CD4-positive, alpha-beta T cell treated with Interleukin-4 for 4 hours (primary cell): ENCODE data around the gene NPR3.

Experiments used
- DNase-seq: peaks from one replicate; pipeline ENCODE4 v3.0.0-alpha.2; 2020

The NPR3 gene, protein sequence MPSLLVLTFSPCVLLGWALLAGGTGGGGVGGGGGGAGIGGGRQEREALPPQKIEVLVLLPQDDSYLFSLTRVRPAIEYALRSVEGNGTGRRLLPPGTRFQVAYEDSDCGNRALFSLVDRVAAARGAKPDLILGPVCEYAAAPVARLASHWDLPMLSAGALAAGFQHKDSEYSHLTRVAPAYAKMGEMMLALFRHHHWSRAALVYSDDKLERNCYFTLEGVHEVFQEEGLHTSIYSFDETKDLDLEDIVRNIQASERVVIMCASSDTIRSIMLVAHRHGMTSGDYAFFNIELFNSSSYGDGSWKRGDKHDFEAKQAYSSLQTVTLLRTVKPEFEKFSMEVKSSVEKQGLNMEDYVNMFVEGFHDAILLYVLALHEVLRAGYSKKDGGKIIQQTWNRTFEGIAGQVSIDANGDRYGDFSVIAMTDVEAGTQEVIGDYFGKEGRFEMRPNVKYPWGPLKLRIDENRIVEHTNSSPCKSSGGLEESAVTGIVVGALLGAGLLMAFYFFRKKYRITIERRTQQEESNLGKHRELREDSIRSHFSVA

DNA sequence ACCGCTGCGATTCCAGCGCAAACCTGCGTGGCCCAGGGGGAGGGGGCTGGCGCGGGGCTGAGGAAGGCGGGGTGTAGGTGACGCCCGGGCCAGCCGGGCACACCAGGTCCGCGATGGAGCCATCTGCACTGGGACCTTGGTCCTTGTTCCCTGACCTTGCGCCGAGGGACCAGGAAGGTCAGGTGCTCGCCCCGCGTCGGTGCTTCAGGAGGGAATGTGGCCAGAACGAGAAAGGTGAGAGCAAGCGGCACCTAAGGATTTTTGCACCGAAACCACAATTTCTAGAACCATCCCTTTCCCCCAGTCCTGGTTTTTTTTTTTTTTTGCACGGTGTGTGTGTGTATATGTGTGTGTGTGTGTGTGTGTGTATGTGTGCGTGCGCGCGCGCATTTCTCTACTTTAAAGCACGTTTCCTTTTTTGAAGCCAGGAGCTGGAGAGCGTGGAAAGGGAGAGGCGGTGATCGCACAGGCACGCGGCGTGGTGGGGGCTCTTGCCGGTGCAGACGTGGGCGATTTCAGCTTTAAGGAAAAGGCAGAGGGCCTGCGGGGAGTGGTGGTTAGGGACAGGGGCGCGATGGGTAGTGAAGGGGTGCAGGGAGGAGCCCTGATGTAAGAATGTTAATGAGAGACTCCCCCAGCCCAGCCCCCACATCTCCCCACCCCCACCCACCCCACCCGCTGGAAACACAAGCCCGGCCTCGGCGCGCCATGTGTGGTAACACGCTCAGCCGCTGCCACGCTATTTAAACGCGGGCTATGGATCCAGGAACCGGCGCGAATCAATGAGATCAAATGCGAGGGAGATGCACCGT, at the start of gene NPR3:
Gene NPR3 (plus strand): TSS at position 772 of the 812 bp plus-strand sequence. CDS start 456 bp downstream, outside the sequence.
- no peak for DNase-seq

DNA sequence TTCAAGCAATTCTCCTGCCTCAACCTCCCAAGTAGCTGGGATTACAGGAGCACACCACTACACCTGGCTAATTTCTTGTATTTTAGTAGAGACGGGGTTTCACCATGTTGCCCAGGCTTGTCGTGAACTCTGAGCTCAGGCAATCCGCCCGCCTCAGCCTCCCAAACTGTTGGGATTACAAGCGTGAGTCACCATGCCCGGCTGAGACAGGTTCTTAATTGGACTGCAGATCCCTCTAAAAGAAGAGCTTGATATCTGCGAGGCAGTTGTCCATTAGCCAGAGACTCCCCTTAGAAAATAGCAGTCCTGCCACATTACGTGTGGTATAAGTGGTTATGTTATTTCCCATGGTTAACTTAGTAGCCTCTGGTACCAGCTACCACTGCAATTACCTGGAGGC, 46.6 kb upstream of the NPR3 start:
- no peak for DNase-seq

DNA sequence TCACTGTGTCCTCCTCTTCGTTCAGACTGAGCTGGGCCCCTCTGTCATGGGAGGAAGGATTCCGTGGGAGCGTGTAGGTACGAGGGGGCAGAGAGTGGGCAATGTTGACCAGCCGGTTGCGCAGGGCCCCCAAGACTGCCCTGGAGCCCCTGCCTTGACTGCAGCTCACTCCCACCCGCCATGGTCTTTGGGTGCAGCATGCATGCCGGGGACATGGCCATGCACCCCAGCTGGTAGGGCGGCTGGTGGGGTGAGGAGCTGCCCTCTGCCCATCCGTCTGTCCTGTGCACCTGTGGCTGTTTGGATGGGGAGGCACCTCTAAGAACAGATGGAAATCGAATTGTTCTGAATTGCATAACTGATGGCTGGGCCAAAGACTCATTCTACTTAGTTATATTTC, 42.6 kb upstream of the NPR3 start:
- DNase-seq = no peak

DNA sequence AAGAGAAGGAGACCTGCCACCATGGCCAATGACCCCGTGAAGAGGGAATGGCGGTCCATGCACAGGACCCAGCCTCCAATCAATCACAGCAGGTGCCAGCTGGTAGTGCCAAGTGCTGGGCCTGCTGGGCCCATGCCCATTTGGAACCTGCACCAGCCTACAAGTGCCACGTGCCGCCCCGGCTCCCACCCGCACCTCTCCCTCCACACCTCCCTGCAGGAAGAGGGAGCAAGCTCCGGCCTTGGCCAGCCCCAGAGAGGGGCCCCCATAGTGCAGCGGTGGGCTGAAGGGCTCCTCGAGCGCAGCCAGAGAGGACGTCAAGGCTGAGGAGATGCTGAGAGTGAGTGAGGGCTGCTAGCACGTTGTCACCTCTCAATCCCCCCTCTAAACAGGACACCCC, 37.8 kb upstream of the NPR3 start:
- no peak for DNase-seq

DNA sequence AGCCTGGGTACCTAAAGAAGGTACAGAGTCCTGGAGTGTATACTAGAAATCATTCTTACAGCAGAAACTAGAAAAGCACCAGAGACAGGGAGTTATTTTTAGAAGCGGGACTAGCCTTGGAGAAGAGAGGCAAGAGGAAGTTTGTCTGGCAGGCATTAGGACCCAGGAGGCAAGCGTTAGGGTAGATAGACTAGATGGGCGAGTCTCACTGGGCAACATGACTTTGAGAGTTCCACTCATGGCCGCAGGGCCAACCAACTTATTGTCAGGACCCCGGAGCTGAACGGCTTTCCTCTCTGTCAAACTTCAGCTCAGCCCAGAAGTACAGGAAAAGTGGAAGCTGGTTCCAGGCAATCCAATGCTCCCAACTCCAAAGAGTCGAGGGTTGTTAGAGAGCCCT, 34.1 kb upstream of the NPR3 start:
- no peak for DNase-seq

DNA sequence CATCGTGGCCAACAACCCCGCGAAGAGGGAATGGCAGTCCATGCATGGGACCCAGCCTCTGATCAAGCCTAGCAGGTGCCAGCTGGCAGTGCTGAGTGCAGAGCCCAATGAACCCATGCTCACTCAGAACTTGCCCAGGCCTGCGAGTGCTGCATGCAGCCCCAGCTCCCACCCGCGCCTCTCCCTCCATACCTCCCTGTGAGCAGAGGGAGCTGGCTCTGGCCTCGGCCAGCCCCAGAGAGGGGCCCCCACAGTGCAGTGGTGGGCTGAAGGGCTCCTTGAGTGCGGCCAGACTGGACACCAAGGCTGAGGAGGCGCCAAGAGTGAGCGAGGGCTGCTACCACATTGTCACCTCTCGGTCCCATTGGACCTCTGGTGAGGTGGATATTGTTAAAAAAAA, 32.6 kb upstream of the NPR3 start:
- no peak for DNase-seq

DNA sequence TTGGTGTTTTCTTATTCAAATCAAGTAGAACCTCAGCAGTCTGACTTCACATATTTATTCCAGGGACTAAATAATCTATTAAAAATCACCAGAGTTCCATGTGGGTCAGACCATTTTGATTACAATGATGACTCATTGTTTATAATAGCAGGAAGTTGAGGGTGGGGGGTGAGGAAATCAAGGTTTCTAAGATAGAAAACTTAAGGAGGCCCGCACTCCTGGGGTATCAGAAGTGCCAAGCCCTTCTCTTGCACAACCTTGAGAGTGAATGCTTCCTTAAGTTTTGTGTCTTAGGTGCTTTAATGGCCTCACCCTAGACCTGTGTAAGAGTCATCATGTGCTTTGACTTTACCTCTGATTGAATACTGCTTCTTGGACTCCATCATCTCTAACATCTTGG, 31.9 kb upstream of the NPR3 start:
- DNase-seq = no peak

DNA sequence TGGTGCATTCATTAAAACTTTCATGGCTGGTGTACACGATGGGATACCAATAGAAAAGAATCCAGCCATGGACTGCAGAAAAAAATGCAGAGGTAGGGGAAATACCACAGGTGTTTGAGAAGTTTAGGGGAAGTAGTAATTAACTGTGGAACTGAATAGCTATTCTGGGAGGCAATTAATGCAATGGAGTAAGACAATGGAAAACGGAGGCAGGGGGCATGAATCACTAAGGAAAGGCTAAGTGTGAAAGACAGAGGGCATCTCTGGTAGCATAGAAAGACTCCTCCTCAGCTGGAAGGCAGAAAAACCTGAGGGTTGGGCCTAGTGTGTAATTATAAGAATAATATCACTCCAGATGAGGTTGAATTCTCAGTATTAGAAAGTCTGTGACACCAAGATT, 30.9 kb upstream of the NPR3 start:
- no peak for DNase-seq

DNA sequence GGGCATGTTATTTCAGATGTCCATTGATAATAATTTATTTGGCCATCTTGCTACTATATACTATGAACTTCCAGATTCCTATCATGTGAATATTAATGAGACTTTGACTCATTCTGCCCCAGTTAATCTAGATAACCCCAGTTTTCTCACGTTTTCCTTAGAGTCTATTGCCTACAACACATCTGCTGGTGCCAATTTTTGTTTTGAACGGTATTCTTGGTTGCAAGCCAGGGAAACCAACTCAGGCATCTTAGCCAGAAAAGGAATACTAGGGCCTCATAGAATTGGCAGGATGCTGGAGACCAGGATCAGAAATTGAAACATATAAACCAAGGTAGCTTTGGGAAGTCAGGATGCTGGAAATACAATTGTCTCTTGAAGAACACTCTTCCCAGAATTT, 28.0 kb upstream of the NPR3 start:
- DNase-seq = no peak

DNA sequence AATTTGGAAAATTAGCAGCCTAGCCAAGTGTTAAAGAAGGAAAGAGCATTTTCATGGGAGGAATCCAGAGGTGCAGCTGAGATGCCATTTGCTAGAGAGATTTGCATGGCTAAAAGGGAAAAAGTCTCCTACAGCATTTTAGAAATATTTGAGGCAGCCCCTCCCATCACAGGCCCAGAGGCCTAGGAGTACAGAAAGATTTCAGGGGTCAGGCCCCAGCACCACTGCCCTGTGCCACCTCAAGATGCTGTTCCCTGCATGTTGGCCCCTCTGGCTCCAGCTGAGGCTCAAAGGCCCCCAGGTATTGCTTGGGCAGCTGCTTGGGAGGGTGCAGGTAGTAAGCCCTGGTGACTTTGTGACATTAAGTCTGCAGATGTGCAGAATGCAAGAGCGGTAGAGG, 26.9 kb upstream of the NPR3 start:
- no peak for DNase-seq

DNA sequence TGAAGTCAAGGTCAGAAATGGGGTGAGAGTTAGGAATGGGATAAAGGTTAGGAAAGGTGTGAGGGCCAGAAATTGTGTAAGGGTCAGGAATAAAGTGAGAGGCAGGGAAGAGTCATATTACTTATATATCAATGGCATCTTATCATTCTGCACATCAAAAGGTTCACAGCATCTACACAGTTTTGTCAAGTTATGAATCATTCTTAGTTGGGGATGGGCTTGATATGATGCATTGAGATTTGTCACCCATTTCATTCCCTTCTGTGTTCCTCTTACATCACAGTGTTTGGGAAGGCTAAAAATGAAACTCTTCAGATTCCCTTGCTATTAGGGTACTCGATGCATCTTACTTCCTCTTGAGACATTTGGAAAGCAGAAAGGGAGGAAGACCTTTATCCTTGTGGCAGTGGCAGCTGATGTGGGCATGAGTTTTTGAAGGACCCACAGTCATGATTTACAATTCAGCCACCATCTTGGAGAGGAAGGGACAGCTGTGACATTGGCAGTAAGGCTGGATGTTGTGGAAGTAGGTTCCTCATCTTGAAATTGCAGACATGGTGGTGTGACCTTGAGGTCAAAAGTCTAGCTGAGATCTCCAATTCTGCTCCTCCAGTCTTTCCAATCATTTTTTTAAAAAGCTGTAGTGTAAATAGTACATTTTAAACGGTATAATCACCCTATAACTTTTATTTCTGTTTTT, 24.2 kb upstream of the NPR3 start:
- no peak for DNase-seq

DNA sequence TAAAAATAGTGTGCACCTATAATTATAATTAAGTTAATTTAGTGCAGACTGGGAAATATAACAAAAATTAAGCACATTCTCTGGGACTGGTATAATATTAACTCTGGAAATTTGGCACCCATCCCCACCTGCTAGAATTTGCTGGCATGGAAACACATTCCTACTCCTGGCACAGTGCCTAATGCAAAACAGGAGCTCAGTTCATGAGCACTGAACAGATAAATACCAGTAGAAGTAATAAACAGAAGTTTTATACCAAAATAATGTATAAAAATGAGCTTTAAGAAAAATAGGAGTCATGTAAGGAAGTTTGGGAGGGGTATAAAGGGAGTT, 23.7 kb upstream of the NPR3 start:
- DNase-seq = no peak

DNA sequence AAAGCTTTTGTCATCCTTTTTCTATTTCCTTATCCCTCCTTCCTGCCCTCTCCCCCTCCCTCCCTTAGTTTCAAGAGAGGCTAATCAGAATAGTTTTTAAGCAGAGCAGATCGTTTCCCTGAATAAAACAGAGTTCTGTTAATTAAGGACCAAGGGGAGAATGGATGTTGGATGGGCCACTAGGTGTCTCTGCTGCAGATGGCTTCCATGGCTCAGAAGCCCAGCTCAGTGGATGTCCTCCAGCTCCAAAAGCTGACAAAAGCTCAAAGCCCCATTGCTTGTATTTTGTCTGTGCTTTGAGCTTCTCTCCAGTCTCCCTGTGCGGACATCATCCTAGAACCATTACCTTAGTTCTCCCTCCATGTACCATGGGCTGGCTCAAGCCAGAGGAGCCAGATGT, 21.0 kb upstream of the NPR3 start:
- no peak for DNase-seq

DNA sequence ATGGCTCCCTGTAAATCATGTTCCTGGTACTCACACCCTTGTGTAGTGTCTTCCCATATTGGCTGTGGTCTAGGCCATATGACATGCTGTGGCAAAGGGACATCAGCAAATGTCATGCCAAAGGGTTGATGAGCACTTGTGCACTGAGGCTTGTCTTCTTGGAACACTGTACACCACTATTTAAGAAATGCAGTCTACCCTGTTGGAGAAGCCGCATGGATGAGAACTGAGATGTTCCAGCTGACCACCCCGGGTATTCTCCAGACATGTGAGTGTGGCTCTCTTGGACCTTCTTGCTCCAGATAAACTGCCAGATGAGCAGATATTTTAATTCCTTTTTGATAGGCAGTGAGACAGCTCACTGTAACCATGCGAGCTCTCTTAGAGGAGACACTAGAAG, 20.5 kb upstream of the NPR3 start:
- no peak for DNase-seq

DNA sequence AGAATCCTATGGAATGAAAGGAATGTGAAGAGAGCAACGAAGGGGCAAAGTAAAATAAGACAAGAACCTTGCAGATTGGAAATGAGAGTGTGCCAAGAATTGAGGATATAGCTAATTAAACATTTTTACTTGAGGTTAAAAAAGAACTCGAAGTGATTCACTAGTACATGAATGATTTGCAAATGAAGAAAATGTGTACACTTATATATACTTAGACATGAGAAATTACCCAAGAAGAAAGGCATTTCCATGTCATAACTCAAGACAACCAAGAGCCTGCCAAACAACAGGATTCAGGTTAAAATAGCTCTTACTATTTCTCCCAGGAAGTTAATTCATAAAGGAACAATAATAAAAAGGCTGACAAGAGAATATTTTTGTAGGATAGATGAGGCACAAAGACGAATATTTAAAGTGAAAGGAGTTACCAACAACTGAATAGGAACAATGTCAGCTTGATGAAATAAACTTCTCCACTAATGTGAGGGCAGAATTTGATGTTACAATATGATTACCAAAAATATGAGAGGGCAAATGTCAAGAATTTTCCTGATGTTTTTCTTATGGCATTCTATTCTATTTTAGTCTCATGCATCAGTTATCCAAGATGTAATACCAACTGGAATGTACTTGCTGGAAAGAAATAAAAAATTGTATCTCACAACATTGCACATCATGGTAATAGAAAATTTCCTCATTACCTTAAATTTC, 18.9 kb upstream of the NPR3 start:
- no peak for DNase-seq

DNA sequence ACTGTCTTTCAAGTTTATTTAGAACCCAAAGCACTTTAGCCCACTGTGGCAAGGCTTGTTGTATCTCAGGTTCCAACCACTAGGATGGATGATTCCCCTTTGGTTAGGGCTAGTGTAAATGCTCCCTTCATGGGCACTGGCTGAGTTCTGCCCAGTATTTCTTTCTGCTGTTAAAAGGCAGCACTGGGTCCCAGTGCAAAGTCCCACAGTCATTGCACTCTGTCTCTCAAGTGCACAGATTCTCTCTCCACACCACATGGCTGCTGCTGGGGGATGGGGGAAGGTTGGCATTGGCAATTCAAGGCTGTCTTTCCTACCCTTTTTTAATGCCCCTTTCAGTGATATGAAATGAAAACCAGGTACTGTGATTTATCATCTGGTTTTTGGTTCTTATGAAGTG, 7.2 kb upstream of the NPR3 start:
- DNase-seq = no peak

DNA sequence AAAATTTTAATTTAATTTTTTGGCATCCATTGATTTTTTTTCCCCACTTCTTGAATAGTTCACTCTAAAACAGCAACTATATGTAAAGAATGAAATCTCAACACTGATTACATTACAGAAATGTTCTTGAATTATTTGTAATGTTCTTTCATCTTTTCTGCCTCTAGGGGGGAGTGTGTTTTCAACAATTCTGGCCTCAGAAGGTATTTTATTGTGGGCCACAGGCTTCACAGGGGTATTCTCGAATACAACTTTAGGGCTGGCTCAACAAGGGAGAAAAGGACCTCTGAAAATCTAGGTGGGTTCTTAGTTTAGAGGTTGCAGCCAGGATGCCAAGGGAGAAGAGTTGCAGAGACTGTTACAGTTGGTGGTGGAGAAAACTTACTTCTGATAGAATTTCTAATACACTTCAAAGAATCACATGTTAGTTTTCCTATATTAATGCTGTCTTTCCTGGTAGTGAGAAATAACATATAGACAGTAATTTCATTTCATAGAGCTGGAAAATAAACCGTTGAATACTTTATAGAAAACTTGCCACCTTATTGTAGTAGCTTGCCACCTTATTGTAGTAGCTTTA, 3.6 kb upstream of the NPR3 start:
- DNase-seq = no peak

DNA sequence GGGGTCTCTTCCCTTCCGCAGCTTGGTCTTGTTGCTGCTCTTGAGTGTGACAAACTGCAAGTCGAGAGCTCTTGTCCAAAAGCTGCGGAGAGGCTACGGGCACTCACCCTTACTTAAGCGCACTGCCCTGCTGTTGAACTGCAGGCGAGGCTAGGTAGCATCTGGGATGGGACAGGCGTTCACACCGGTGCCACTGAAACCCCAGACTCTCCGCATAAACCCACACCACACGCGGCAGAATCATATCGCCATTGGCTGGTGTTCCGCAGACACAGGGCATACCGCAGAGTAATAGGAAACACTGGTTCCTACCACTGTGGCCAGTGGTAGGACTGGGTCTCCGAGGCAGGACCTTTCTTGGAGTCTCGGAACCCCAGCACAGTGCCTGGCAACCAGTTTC, 2.2 kb upstream of the NPR3 start:
- DNase-seq = no peak

DNA sequence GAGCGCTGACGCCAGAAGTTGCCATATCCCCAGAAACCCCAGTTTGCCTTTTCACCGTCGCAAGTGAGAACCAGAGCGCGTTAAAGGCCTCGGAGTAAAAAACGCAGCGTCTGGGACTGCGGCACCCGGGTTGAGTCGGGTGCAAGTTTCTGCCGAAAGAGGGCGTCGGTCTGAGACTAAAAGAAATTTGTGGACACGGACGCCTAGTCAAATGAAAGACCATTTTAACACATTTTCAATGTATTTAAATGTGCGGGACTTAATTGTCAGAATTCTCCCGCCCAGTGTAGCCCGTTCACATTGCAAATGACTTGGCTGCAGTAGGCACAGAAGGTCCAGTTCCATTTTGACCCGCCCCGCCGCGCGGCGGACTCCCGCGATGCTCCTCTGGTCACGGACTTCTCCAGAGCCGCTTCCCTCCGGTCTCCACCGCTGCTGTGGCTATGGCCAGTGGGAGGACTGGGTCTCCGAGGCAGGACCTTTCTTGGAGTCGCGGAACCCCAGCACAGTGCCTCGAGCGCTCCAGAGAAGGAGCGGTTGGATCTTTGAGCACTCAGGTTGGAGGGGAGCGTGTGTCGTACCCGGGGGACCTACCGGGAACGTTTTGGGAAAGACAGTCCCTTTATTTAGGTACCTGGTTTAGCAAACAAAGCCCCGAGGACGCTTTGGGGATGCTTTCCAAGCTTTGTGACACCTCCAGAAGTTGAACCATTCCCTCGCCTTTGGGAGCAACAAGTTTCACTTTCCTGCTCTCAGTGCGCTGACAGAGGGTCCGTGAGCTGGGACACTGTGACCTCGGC, 1.2 kb upstream of the NPR3 start:
- peak; percentile 4 for DNase-seq

DNA sequence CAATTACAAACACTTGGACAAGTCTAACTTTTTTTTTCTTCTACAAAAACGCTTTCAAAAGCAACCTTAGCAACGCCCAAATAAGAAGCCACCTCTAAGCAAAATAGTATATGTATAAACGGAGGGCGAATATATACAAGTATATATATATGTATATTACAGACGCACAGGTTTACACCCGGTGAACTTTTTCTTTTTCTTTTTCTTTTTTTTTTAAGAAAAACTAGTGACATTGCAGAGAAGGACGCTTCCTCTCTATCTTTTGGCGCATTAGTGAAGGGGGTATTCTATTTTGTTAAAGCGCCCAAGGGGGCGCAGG, 200 bp downstream of the NPR3 start:
- DNase-seq = no peak

DNA sequence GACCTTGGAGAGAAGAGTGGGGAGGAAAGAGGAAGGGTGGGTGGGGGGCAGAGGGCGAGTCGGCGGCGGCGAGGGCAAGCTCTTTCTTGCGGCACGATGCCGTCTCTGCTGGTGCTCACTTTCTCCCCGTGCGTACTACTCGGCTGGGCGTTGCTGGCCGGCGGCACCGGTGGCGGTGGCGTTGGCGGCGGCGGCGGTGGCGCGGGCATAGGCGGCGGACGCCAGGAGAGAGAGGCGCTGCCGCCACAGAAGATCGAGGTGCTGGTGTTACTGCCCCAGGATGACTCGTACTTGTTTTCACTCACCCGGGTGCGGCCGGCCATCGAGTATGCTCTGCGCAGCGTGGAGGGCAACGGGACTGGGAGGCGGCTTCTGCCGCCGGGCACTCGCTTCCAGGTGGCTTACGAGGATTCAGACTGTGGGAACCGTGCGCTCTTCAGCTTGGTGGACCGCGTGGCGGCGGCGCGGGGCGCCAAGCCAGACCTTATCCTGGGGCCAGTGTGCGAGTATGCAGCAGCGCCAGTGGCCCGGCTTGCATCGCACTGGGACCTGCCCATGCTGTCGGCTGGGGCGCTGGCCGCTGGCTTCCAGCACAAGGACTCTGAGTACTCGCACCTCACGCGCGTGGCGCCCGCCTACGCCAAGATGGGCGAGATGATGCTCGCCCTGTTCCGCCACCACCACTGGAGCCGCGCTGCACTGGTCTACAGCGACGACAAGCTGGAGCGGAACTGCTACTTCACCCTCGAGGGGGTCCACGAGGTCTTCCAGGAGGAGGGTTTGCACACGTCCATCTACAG, 760 bp downstream of the NPR3 start:
- DNase-seq = no peak
